ENCODE measurements around the gene PLXNB2. TPM values are rescaled to one million over a fixed set of nuclear protein-coding genes. Genes with fewer than 3 reads are reported as not detected.
A peak's percentile ranks its signal among the peaks of the same experiment; 100 is the strongest.

The PLXNB2 gene
- polyA plus RNA-seq, 1 donor from 2014 or later = 38.6 TPM

GRCh38 chr22:50243685-50244419, 63.6 kb downstream of the PLXNB2 start:
- Histone ChIP-seq H3K9ac (ENCODE audit: low read length) (peak overlapping the region; percentile 86), H4K20me1 (ENCODE audit: insufficient read depth) (no peaks in the 10 kb centered on the region), H3K36me3 (ENCODE audit: insufficient read depth, low read length) (no peaks in the 10 kb centered on the region), H3F3A (ENCODE audit: insufficient read depth, low read length, poor library complexity, severe bottlenecking) (no peaks in the 10 kb centered on the region), H3K27me3 (ENCODE audit: insufficient read depth, low read depth, low read length) (no peaks in the 10 kb centered on the region), H3K4me2 (ENCODE audit: low read length) (peak overlapping the region; percentile 91), H2AFZ (ENCODE audit: low read depth, low read length) (no peak overlapping the region), H3K9me3 (ENCODE audit: low read length) (no peaks in the 10 kb centered on the region), H3K27ac (ENCODE audit: low read length) (peak overlapping the region; percentile 81), H3K4me3 (ENCODE audit: low read length) (peak overlapping the region; percentile 95), H3K9me2 (ENCODE audit: insufficient read depth, low read length) (no peaks in the 10 kb centered on the region), H3K79me2 (replicated peaks; ENCODE audit: insufficient read depth, low read length) (peaks cover 35% of the 10 kb centered on the region)
- TF ChIP-seq MXI1 (conservative IDR thresholded peaks at IDR 0.05; ENCODE audit: poor library complexity, severe bottlenecking) (no peak), EZH2 (IDR thresholded peaks at IDR 0.05; ENCODE audit: borderline replicate concordance, insufficient read depth, low read length, poor library complexity, severe bottlenecking) (no peak), EP300 (conservative IDR thresholded peaks at IDR 0.05; ENCODE audit: poor library complexity, severe bottlenecking) (no peak), TAF1 (IDR thresholded peaks at IDR 0.05; ENCODE audit: low read depth) (no peak), POLR2AphosphoS5 (IDR thresholded peaks at IDR 0.05) (no peak), CTCF (IDR thresholded peaks at IDR 0.05; ENCODE audit: poor library complexity, severe bottlenecking) (no peak), REST (IDR thresholded peaks at IDR 0.05; ENCODE audit: borderline replicate concordance) (no peak), SMC3 (conservative IDR thresholded peaks at IDR 0.05; ENCODE audit: poor library complexity) (no peak), RAD21 (conservative IDR thresholded peaks at IDR 0.05) (no peak)

- Histone ChIP-seq H4K20me1 (ENCODE audit: insufficient read depth) (no peaks in the 10 kb centered on the region), H3K79me2 (replicated peaks; ENCODE audit: insufficient read depth, low read length) (peaks cover 35% of the 10 kb centered on the region), H3K27me3 (ENCODE audit: insufficient read depth, low read depth, low read length) (no peaks in the 10 kb centered on the region), H3K4me2 (ENCODE audit: low read length) (peak overlapping the region; percentile 78), H3K36me3 (ENCODE audit: insufficient read depth, low read length) (no peaks in the 10 kb centered on the region), H3F3A (ENCODE audit: insufficient read depth, low read length, poor library complexity, severe bottlenecking) (no peaks in the 10 kb centered on the region), H2AFZ (ENCODE audit: low read depth, low read length) (no peak overlapping the region), H3K9ac (ENCODE audit: low read length) (peak overlapping the region; percentile 13), H3K9me3 (ENCODE audit: low read length) (no peaks in the 10 kb centered on the region), H3K27ac (ENCODE audit: low read length) (no peak overlapping the region), H3K9me2 (ENCODE audit: insufficient read depth, low read length) (no peaks in the 10 kb centered on the region), H3K4me3 (ENCODE audit: low read length) (peak overlapping the region; percentile 95)
- TF ChIP-seq TAF1 (IDR thresholded peaks at IDR 0.05; ENCODE audit: low read depth) (no peak), MXI1 (conservative IDR thresholded peaks at IDR 0.05; ENCODE audit: poor library complexity, severe bottlenecking) (no peak), EP300 (conservative IDR thresholded peaks at IDR 0.05; ENCODE audit: poor library complexity, severe bottlenecking) (no peak), REST (IDR thresholded peaks at IDR 0.05; ENCODE audit: borderline replicate concordance) (no peak), POLR2AphosphoS5 (IDR thresholded peaks at IDR 0.05) (no peak), SMC3 (conservative IDR thresholded peaks at IDR 0.05; ENCODE audit: poor library complexity) (no peak), CTCF (IDR thresholded peaks at IDR 0.05; ENCODE audit: poor library complexity, severe bottlenecking) (no peak), RAD21 (conservative IDR thresholded peaks at IDR 0.05) (no peak), EZH2 (IDR thresholded peaks at IDR 0.05; ENCODE audit: borderline replicate concordance, insufficient read depth, low read length, poor library complexity, severe bottlenecking) (no peak)
Measured at GRCh38 chr22:50242406-50242949, 65.0 kb downstream of the PLXNB2 start.

Measured in neural cell (in vitro differentiated cells).